ENCODE measurements around the gene GJD4. TPM values are rescaled to one million over a fixed set of nuclear protein-coding genes. Genes with fewer than 3 reads are reported as not detected.

GJD4 gene
- total RNA-seq, 1 donor, result under 0.01 TPM

- H3K4me2 ChIP-seq (ENCODE audit: insufficient read depth, low read length), result peak overlapping the region; percentile 87
- peak overlapping the region; percentile 79 for H2AFZ ChIP-seq (ENCODE audit: low read length)
- H3K27ac ChIP-seq (ENCODE audit: low read depth, low read length), result no peak overlapping the region
- peaks cover 29% of the 10 kb centered on the region for H3K4me1 ChIP-seq (ENCODE audit: insufficient read depth, low read length)
- peak; percentile 87 for DNase-seq (ENCODE audit: insufficient read length, low spot score, missing footprints)
- H3K27me3 ChIP-seq (ENCODE audit: insufficient read depth, low read length), result no peaks in the 10 kb centered on the region
- peaks cover 14% of the 10 kb centered on the region for H3K79me2 ChIP-seq (ENCODE audit: insufficient read depth, low read length)
- peak overlapping the region; percentile 74 for H3K4me3 ChIP-seq (ENCODE audit: insufficient read depth, low read length)
- no peaks in the 10 kb centered on the region for H4K20me1 ChIP-seq (ENCODE audit: insufficient read depth, low read length)
- H3K36me3 ChIP-seq (ENCODE audit: insufficient read depth, low read length), result no peaks in the 10 kb centered on the region
- no peak for TF ChIP-seq CTCF (IDR thresholded peaks at IDR 0.05; ENCODE audit: extremely low read depth, low read depth, low read length)
- H3K9me3 ChIP-seq (ENCODE audit: low read depth, low read length), result no peaks in the 10 kb centered on the region
Observed at GRCh38 chr10:35639728-35640401, 34.7 kb downstream of the GJD4 start.

- H3K79me2 ChIP-seq (ENCODE audit: insufficient read depth, low read length), result peaks cover 14% of the 10 kb centered on the region
- H3K27ac ChIP-seq (ENCODE audit: low read depth, low read length), result no peak overlapping the region
- no peaks in the 10 kb centered on the region for H3K36me3 ChIP-seq (ENCODE audit: insufficient read depth, low read length)
Observed at GRCh38 chr10:35640474-35640873, 35.3 kb downstream of the GJD4 start.

GRCh38 chr10:35640951-35641675, 36.0 kb downstream of the GJD4 start:
- Histone ChIP-seq H3K79me2 (ENCODE audit: insufficient read depth, low read length) (peaks cover 14% of the 10 kb centered on the region), H3K4me2 (ENCODE audit: insufficient read depth, low read length) (peak overlapping the region; percentile 98), H3K27me3 (ENCODE audit: insufficient read depth, low read length) (no peaks in the 10 kb centered on the region), H3K27ac (ENCODE audit: low read depth, low read length) (no peak overlapping the region), H3K4me3 (ENCODE audit: insufficient read depth, low read length) (peak overlapping the region; percentile 80), H3K4me1 (ENCODE audit: insufficient read depth, low read length) (peaks cover 29% of the 10 kb centered on the region), H3K9me3 (ENCODE audit: low read depth, low read length) (no peaks in the 10 kb centered on the region), H2AFZ (ENCODE audit: low read length) (peak overlapping the region; percentile 77), H4K20me1 (ENCODE audit: insufficient read depth, low read length) (no peaks in the 10 kb centered on the region), H3K36me3 (ENCODE audit: insufficient read depth, low read length) (no peaks in the 10 kb centered on the region)
- DNase-seq (ENCODE audit: insufficient read length, low spot score, missing footprints), result peak; percentile 95
- no peak for TF ChIP-seq CTCF (IDR thresholded peaks at IDR 0.05; ENCODE audit: extremely low read depth, low read depth, low read length)

More at GRCh38 chr10:35640474-35640873, 35.3 kb downstream of the GJD4 start:
- H3K4me3 ChIP-seq (ENCODE audit: insufficient read depth, low read length), result peak overlapping the region; percentile 74
- peak overlapping the region; percentile 87 for H2AFZ ChIP-seq (ENCODE audit: low read length)
- H3K4me2 ChIP-seq (ENCODE audit: insufficient read depth, low read length), result peak overlapping the region; percentile 87
- TF ChIP-seq CTCF (IDR thresholded peaks at IDR 0.05; ENCODE audit: extremely low read depth, low read depth, low read length), result peak; percentile 21
- peak; percentile 96 for DNase-seq (ENCODE audit: insufficient read length, low spot score, missing footprints)
- H3K4me1 ChIP-seq (ENCODE audit: insufficient read depth, low read length), result peaks cover 29% of the 10 kb centered on the region
- no peaks in the 10 kb centered on the region for H4K20me1 ChIP-seq (ENCODE audit: insufficient read depth, low read length)
- H3K27me3 ChIP-seq (ENCODE audit: insufficient read depth, low read length), result no peaks in the 10 kb centered on the region
- no peaks in the 10 kb centered on the region for H3K9me3 ChIP-seq (ENCODE audit: low read depth, low read length)

- Histone ChIP-seq H3K79me2 (ENCODE audit: insufficient read depth, low read length) (peaks cover 14% of the 10 kb centered on the region), H2AFZ (ENCODE audit: low read length) (peak overlapping the region; percentile 97), H3K4me2 (ENCODE audit: insufficient read depth, low read length) (peak overlapping the region; percentile 98), H3K36me3 (ENCODE audit: insufficient read depth, low read length) (no peaks in the 10 kb centered on the region), H4K20me1 (ENCODE audit: insufficient read depth, low read length) (no peaks in the 10 kb centered on the region), H3K9me3 (ENCODE audit: low read depth, low read length) (no peaks in the 10 kb centered on the region), H3K4me3 (ENCODE audit: insufficient read depth, low read length) (peak overlapping the region; percentile 80), H3K27ac (ENCODE audit: low read depth, low read length) (no peak overlapping the region), H3K4me1 (ENCODE audit: insufficient read depth, low read length) (peaks cover 29% of the 10 kb centered on the region), H3K27me3 (ENCODE audit: insufficient read depth, low read length) (no peaks in the 10 kb centered on the region)
- TF ChIP-seq CTCF (IDR thresholded peaks at IDR 0.05; ENCODE audit: extremely low read depth, low read depth, low read length), result no peak
- peak; percentile 96 for DNase-seq (ENCODE audit: insufficient read length, low spot score, missing footprints)
Observed at GRCh38 chr10:35641676-35642034, 36.5 kb downstream of the GJD4 start.
